Upper lobe of left lung (tissue), 4 donors: ENCODE measurements around the gene GTPBP3.

Experiments
- CTCF ChIP-seq, 6 experiments: fragments of 450-650 bp in 4 of 6; fragments of 200-600 bp in 2 of 6; sonication (generic) in 2 of 6; IDR thresholded peaks; one replicate each; pipeline ENCODE4 v1.5.1; 2016 to 2019; ENCODE audit warnings: antibody characterized with exemption in 6 of 6
- EP300 ChIP-seq, 4 donors: sonication (generic); formaldehyde crosslinking; IDR thresholded peaks; one replicate each; pipeline ENCODE4 v1.5.1; 2017; ENCODE audit warnings: antibody characterized with exemption in 4 of 4, control low read depth in 2 of 4
- POLR2A ChIP-seq, 4 donors: fragments of 450-650 bp; IDR thresholded peaks; one replicate each; pipeline ENCODE4 v1.5.1; 2016 to 2017; ENCODE audit warnings: antibody characterized with exemption in 4 of 4, mild to moderate bottlenecking in 2 of 4
- POLR2AphosphoS5 ChIP-seq, 2 donors: sonication (generic); formaldehyde crosslinking; IDR thresholded peaks; one replicate each; pipeline ENCODE4 v1.5.1; 2017; ENCODE audit warnings: antibody characterized with exemption in 2 of 2

DNA sequence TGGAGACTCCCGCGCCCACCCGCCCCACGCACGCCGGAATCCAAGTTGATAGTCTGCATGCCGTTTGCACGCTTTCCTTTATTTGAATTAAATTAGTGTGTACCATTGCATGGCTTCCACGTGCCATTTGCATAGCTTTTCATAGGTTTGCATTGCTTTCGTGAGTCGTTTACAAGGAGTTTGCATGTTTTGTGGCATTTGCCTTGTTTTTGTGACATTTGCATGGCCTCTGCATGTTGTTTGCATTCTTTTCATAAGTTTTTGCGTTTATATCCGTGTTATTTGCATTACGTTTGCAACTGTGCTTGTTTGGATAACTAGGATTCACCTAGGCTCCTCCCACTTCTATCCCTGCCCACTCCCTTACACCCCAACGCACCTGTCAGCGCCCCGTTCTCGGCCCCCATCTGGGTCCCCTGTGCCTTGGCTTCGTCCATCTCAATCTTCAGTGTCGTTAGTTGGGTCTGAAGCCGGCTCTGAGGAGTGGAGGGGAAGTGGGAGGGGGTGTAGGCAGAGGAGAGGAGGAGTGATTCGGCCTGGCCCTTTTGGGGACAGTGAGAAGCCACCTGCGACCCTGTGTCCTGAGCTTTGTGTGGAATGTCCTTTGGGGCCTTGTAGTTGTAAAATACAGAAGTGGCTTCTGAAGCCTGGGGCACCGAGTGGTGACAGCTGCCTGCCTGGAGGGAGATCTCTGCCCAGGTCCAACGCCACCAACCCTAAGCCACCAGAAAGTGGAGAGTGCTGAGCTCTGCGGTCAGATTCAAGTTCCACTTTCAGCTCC is 54.2 kb downstream of the GTPBP3 start:
- no peak for TF ChIP-seq CTCF (IDR thresholded peaks at IDR 0.05)
- no peak for TF ChIP-seq POLR2A (IDR thresholded peaks at IDR 0.05)
- no peak for TF ChIP-seq POLR2AphosphoS5 (IDR thresholded peaks at IDR 0.05)
- no peak for TF ChIP-seq EP300 (IDR thresholded peaks at IDR 0.05)
